ENCODE measurements around the gene RNF10.

- TF ChIP-seq CTCF (IDR thresholded peaks at IDR 0.05): no peak
- no peak for TF ChIP-seq POLR2A (IDR thresholded peaks at IDR 0.05)
Observed at GRCh38 chr12:120580787-120581723, 46.9 kb downstream of the RNF10 start, which contains the start of gene POP5.
